Measurements from ENCODE around the gene GNGT2.

- TF ChIP-seq CTCF (IDR thresholded peaks at IDR 0.05; ENCODE audit: low read depth, low read length), result no peak
- no peak for TF ChIP-seq POLR2A (IDR thresholded peaks at IDR 0.05; ENCODE audit: extremely low read depth, insufficient read length)
- TF ChIP-seq MAX (IDR thresholded peaks at IDR 0.05; ENCODE audit: low read depth, low read length), result no peak
These were observed 12.9 kb downstream of the GNGT2 start for GRCh38 chr17:49197346-49197998.
